Neuronal stem cell (in vitro differentiated cells): ENCODE measurements around the gene TRANK1.

ENCODE experiments used
- DNase-seq: peaks from one replicate; pipeline ENCODE4 v3.0.0-alpha.2; 2013; ENCODE audit warnings: low spot score
- H2AFZ ChIP-seq: one replicate; pipeline ENCODE4 v1.6.1; 2013; ENCODE audit warnings: mild to moderate bottlenecking, low read length, inconsistent platforms
- H2AK5ac ChIP-seq: 2 replicates; pipeline ENCODE4 v1.6.1; 2013; ENCODE audit warnings: low read depth, mild to moderate bottlenecking, inconsistent platforms, low read length, moderate library complexity, mixed read lengths
- H2BK120ac ChIP-seq: 2 replicates; pipeline ENCODE4 v1.6.1; 2013; ENCODE audit warnings: low read depth, mild to moderate bottlenecking, inconsistent platforms, low read length, moderate library complexity, mixed read lengths
- H2BK12ac ChIP-seq: one replicate; pipeline ENCODE4 v1.6.1; 2013; ENCODE audit warnings: low read length, inconsistent platforms
- H2BK15ac ChIP-seq: 2 replicates; pipeline ENCODE4 v1.6.1; 2013; ENCODE audit warnings: mild to moderate bottlenecking, low read length, inconsistent platforms, mixed read lengths
- H2BK5ac ChIP-seq: one replicate; pipeline ENCODE4 v1.6.1; 2013; ENCODE audit warnings: inconsistent platforms, mild to moderate bottlenecking, low read length, moderate library complexity
- H3K14ac ChIP-seq: one replicate; pipeline ENCODE4 v1.6.1; 2013; ENCODE audit warnings: low read length, inconsistent platforms
- H3K18ac ChIP-seq: 2 replicates; pipeline ENCODE4 v1.6.1; 2013; ENCODE audit warnings: low read length, inconsistent platforms
- H3K23ac ChIP-seq: 2 replicates; pipeline ENCODE4 v1.6.1; 2013; ENCODE audit warnings: low read depth, mild to moderate bottlenecking, mixed read lengths, low read length, inconsistent platforms; ENCODE audit not compliant: poor library complexity
- H3K27ac ChIP-seq: replicated peaks from 3 replicates; pipeline ENCODE4 v1.5.1; 2013; ENCODE audit warnings: low read length, inconsistent platforms
- H3K27me3 ChIP-seq, 3 experiments: 2 replicates each; pipeline ENCODE4 v1.6.1; 2013; ENCODE audit warnings: low read length in 3 of 3, mild to moderate bottlenecking in 2 of 3, inconsistent platforms in 1 of 3, low read depth in 1 of 3, mixed read lengths in 1 of 3, moderate library complexity in 1 of 3; ENCODE audit not compliant: control insufficient read depth in 3 of 3, insufficient read depth in 3 of 3
- H3K36me3 ChIP-seq, 2 donors: replicated peaks in 1 of 2; 2 replicates each; pipeline ENCODE4 v1.6.1; 2013; ENCODE audit warnings: low read length in 2 of 2; ENCODE audit not compliant: control insufficient read depth in 2 of 2, insufficient read depth in 2 of 2
- H3K4ac ChIP-seq: 2 replicates; pipeline ENCODE4 v1.6.1; 2013; ENCODE audit warnings: inconsistent platforms, mild to moderate bottlenecking, low read length, moderate library complexity
- H3K4me1 ChIP-seq, 2 donors: 1 replicate in 1 of 2; 2 replicates in 1 of 2; pipeline ENCODE4 v1.6.1; 2013; ENCODE audit warnings: low read length in 2 of 2, low read depth in 1 of 2; ENCODE audit not compliant: control insufficient read depth in 2 of 2, insufficient read depth in 1 of 2
- H3K4me2 ChIP-seq: one replicate; pipeline ENCODE4 v1.6.1; 2013; ENCODE audit warnings: mild to moderate bottlenecking, low read length, inconsistent platforms; ENCODE audit not compliant: insufficient read depth, poor library complexity, severe bottlenecking
- H3K4me3 ChIP-seq, 2 donors: 2 replicates each; pipeline ENCODE4 v1.5.1; 2013; ENCODE audit warnings: low read length in 2 of 2, mild to moderate bottlenecking in 2 of 2, inconsistent platforms in 1 of 2, moderate library complexity in 1 of 2
- H3K79me1 ChIP-seq: one replicate; pipeline ENCODE4 v1.6.1; 2013; ENCODE audit warnings: low read depth, mild to moderate bottlenecking, inconsistent platforms, low read length, moderate library complexity
- H3K9ac ChIP-seq: one replicate; pipeline ENCODE4 v1.6.1; 2013; ENCODE audit warnings: mild to moderate bottlenecking, low read depth, low read length, inconsistent platforms; ENCODE audit not compliant: poor library complexity
- H3K9me3 ChIP-seq, 2 donors: replicated peaks in 1 of 2; 2 replicates each; pipeline versions ENCODE3 to v1.6.1; 2013; ENCODE audit warnings: low read length in 2 of 2, mild to moderate bottlenecking in 2 of 2, inconsistent platforms in 1 of 2, low read depth in 1 of 2, mixed read lengths in 1 of 2, moderate library complexity in 1 of 2; ENCODE audit not compliant: control insufficient read depth in 2 of 2, insufficient read depth in 1 of 2
- H4K8ac ChIP-seq: one replicate; pipeline ENCODE4 v1.6.1; 2013; ENCODE audit warnings: low read depth, mild to moderate bottlenecking, inconsistent platforms, low read length, moderate library complexity
- H4K91ac ChIP-seq: one replicate; pipeline ENCODE4 v1.6.1; 2013; ENCODE audit warnings: low read length, low read depth, mild to moderate bottlenecking, inconsistent platforms; ENCODE audit not compliant: poor library complexity
- WGBS, 2 donors: extraction: QIAGEN DNeasy Blood & Tissue Kit; methylation state at CpG; one replicate each; pipeline ENCODE4 v1.1.7; 2013; ENCODE audit warnings: missing lambda C conversion rate in 2 of 2, mixed read lengths in 1 of 2; ENCODE audit not compliant: insufficient read length in 2 of 2, insufficient replicate concordance in 1 of 2; ENCODE audit errors: extremely low coverage in 2 of 2; 5-methylcytosine and 5-hydroxymethylcytosine counted together

Gene TRANK1

DNA sequence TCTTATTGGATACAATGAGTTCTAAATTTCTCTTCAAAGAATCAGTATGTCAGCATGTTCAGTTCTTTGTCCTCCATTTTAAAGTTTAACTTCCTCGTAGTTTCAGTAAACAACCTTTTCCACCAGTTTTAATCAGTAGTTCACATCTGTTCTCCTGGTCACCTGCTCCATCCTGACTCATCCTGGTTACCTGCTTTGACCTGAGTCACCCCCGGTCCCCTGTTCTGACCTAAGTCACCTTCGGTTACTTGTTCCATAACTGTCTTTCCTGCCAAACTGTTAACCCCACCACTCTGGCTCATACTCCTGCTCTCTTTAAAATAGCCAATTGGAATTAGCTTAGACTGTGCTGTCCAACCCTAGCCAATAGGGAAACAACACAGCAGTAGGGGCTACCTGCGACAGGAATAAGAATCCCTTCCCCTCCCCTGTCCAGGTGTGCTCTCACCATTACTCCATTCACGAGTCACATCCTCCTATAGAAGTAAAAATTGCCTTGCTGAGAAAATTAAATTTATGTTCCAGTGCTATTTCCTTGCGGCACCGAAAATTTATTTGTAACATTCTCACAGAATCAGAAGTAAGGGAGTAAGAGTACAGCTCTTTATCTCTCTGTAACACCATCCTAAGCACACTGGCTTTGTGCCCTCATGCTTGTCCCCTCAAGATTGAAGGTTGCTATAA is 23.8 kb downstream of the TRANK1 start:
- H3K14ac ChIP-seq = no peak overlapping the region
- no peak overlapping the region for H3K4ac ChIP-seq
- H3K4me1 ChIP-seq = peaks cover 0 to 5% of the 10 kb centered on the region in 2 donors
- H3K27me3 ChIP-seq = no peaks in the 10 kb centered on the region
- H2AFZ ChIP-seq = no peak overlapping the region
- no peak overlapping the region for H3K27ac ChIP-seq
- no peak overlapping the region for H2BK5ac ChIP-seq
- peaks cover 0 to 6% of the 10 kb centered on the region in 2 donors for H3K9me3 ChIP-seq
- H2BK12ac ChIP-seq = no peak overlapping the region
- no peak overlapping the region for H4K91ac ChIP-seq
- H3K4me3 ChIP-seq = no peak overlapping the region
- no peak overlapping the region for H3K4me2 ChIP-seq
- no CpG with 5 or more reads among the region's 7 CpGs for WGBS, 2 donors
- no peak overlapping the region for H3K23ac ChIP-seq
- no peaks in the 10 kb centered on the region for H3K36me3 ChIP-seq
- no peak overlapping the region for H2BK15ac ChIP-seq
- no peak overlapping the region for H3K9ac ChIP-seq
- no peak overlapping the region for H4K8ac ChIP-seq
- DNase-seq = no peak
- no peak overlapping the region for H3K18ac ChIP-seq
- no peaks in the 10 kb centered on the region for H3K79me1 ChIP-seq
- no peak overlapping the region for H2AK5ac ChIP-seq
- no peak overlapping the region for H2BK120ac ChIP-seq

DNA sequence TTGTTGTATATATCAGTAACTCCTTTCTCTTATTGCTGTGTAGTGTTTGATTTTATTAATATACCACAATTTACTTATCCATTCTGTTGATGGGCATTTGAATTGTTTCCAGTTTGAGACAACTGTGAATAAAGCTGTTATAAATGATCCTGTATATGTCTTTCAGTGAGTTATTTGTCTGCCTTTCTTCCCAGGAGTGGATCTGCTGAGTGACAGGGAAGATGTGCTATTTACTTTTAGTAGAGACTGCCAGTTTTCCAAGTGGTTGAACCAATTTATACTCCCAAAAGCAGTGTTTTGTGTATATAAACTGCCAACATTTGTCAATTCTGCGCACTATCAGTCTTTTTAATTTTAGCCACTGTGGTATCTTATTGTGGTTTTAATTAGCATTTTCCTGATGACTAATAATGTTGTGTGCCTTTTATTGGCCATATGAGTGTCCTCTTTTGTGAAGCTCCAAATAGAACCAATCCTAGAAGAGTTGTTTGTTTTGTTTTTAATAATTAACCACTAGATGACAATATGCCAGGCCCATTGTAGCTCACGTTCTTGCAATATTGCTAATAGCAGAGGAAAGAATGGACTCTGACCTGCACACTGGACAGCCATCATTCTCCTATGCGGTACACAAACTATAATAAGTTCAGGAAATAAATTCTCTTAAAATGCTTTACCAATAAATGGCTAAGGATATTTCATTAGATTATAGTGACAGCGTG is 25.3 kb downstream of the TRANK1 start:
- Histone ChIP-seq H2AK5ac (no peak overlapping the region), H2BK15ac (no peak overlapping the region), H4K91ac (no peak overlapping the region), H3K27me3 (no peaks in the 10 kb centered on the region), H3K9me3 (peaks cover 0 to 6% of the 10 kb centered on the region in 2 donors), H3K27ac (no peak overlapping the region), H2BK120ac (no peak overlapping the region), H3K9ac (no peak overlapping the region), H3K4me2 (no peak overlapping the region), H2BK12ac (no peak overlapping the region), H2BK5ac (no peak overlapping the region), H3K36me3 (no peaks in the 10 kb centered on the region), H3K4me1 (peaks cover 0 to 3% of the 10 kb centered on the region in 2 donors), H3K23ac (no peak overlapping the region), H4K8ac (no peak overlapping the region), H3K18ac (no peak overlapping the region), H3K4ac (no peak overlapping the region), H3K79me1 (no peaks in the 10 kb centered on the region), H3K14ac (no peak overlapping the region), H2AFZ (no peak overlapping the region), H3K4me3 (no peak overlapping the region)
- DNase-seq = no peak
- no CpG with 5 or more reads among the region's 4 CpGs for WGBS, 2 donors

DNA sequence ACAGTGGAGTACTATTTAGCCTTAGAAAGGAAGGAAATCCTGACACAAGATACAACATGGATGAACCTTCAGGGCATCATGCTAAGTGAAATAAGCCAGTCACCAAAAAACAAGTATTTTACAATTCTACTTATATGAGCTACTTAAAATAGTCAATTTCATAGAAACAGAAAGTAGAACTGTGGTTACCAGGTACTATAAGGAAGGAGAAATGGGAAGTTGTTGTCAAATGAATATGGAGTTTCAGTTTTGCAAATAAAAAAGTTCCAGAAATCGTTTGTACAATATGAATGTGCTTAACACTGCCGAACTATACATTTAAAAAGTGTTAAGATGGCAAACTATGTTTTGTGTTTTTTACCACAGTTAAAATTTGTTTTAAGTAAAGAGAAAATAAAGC is 26.8 kb downstream of the TRANK1 start:
- no peak overlapping the region for H4K91ac ChIP-seq
- H3K4ac ChIP-seq = no peak overlapping the region
- WGBS, 2 donors = no CpG with 5 or more reads among the region's 2 CpGs

DNA sequence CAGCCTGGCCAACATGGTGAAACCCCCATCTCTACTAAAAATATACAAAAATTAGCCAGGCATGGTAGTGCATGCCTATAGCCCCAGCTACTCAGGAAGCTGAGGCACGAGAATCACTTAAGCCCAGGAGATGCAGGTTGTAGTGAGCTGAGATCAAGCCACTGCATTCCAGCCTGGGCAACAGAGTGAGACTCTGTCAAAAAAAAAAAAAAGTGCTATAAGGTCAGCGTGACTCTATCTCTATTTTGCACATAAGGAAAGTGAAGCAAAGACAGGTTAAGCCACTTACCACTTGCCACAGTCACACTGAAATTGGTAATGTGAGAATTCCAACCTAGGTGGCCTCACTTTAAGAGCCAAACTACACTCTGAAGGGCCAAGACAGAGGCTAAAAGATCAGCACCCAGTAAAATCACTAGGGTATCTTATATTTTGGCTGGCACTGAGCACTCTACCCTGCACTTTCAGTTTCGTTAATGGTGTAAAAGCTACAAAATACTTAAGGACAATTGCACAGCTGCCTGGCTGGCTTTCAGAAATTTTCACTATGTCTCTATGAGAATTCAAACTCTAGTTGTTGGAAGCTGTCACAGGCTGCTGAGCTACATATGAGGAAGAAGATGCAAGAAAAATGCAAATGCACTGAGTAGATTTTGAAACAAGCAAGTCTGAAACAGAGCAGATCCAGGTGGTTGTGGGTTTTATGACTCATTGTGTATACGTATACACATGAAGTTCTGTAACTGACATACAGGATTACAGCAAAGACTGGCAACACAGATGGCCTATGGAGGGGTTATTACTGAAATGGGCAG is 32.7 kb downstream of the TRANK1 start:
- Histone ChIP-seq H2AFZ (no peak overlapping the region), H3K14ac (no peak overlapping the region), H2BK12ac (no peak overlapping the region), H3K9me3 (no peaks in the 10 kb centered on the region), H4K8ac (no peak overlapping the region), H3K23ac (no peak overlapping the region), H3K4ac (no peak overlapping the region), H3K27ac (no peak overlapping the region), H3K18ac (no peak overlapping the region), H2BK15ac (no peak overlapping the region), H3K4me2 (no peak overlapping the region), H2BK5ac (no peak overlapping the region), H4K91ac (no peak overlapping the region), H2AK5ac (no peak overlapping the region), H3K4me1 (no peaks in the 10 kb centered on the region), H2BK120ac (no peak overlapping the region), H3K9ac (no peak overlapping the region), H3K79me1 (no peaks in the 10 kb centered on the region), H3K27me3 (no peaks in the 10 kb centered on the region), H3K4me3 (no peak overlapping the region), H3K36me3 (no peaks in the 10 kb centered on the region)
- DNase-seq = no peak
- no CpG with 5 or more reads among the region's 4 CpGs for WGBS, 2 donors

More for the DNA sequence above, 26.8 kb downstream of the TRANK1 start:
- Histone ChIP-seq H2AFZ (no peak overlapping the region), H3K4me1 (no peaks in the 10 kb centered on the region), H3K79me1 (no peaks in the 10 kb centered on the region), H4K8ac (no peak overlapping the region), H3K27me3 (no peaks in the 10 kb centered on the region), H3K36me3 (no peaks in the 10 kb centered on the region), H3K4me2 (no peak overlapping the region), H3K9ac (no peak overlapping the region), H3K14ac (no peak overlapping the region), H3K9me3 (peaks cover 0 to 6% of the 10 kb centered on the region in 2 donors), H2BK12ac (no peak overlapping the region), H3K23ac (no peak overlapping the region), H3K18ac (no peak overlapping the region), H2BK120ac (no peak overlapping the region), H2BK15ac (no peak overlapping the region), H3K4me3 (no peak overlapping the region), H3K27ac (no peak overlapping the region), H2BK5ac (no peak overlapping the region), H2AK5ac (no peak overlapping the region)
- no peak for DNase-seq
